Measurements from ENCODE around the gene RNASE8.

The RNASE8 gene

DNA sequence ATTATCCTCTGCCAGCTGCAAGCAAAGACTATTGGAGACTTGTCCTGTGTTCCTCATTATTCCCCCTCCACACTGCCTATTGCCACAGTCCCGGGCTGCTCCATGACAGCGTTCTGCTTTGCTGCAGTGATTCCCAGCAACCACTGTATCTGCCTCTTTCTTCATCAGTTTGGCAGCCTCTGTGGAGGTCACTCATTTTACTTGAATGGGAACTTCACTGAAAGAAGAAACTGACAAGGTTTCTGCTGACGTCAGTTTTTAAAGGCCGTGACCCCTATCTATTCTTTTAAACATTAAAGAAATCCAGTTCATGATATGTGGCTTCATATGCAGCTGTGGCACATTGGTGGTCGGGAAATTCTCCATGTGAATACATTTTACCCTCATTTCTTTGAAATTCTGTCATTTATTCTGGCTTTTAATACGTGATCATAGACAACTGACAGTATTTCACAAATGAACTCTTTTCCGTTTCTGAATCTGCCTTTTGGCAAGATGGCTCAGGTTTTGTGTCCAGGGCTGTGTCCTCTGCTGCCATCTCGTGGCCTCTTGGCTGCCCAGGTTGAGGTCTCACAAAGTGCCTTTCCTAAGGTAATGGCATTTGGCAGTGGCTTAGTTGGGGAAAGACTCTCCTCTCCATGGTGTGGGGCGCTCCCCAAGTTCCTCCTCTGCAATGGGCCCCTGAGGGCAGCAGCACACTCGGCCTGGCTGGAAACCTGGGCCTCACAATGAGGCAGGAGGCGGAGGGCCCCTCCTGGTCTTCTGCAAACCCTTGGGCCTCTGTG, 49.1 kb downstream of the RNASE8 start:
- peak; percentile 67 for DNase-seq (ENCODE audit: low read depth)

GRCh38 chr14:21107283-21107800, 49.7 kb downstream of the RNASE8 start:
- DNase-seq (ENCODE audit: low read depth) = no peak
